ENCODE results near the gene MBNL2. TPM values are rescaled to one million over a fixed set of nuclear protein-coding genes. Genes with fewer than 3 reads are reported as not detected.

MBNL2 gene
- total RNA-seq, 1 experiment from 2014 or later: 0.17 TPM

DNA sequence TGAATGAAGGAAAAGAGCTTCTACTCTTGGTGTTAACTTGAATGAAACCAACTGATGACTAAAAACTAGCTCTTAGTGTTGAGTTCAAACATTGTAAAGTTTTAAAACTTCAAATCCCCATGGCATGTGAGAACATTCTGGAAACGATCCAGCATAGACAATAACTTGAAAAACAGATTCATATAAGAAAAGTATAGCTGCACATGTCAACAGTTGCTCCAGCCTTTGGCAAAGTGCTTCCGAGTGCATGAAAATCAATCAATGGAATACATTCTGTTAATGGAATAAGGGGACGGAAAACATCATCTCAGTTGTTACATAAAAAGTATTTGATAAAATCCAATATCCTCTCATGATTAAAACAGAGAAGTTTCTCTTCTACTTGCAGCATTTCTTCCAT is 89.8 kb downstream of the MBNL2 start:
- Histone ChIP-seq H3K27me3 (ENCODE audit: insufficient read depth, low read length) (no peaks in the 10 kb centered on the region), H3K79me2 (ENCODE audit: insufficient read depth, low read length) (no peaks in the 10 kb centered on the region), H2AK5ac (ENCODE audit: insufficient read length, low read length) (no peak overlapping the region), H2BK12ac (ENCODE audit: insufficient read length, low read depth, low read length) (no peak overlapping the region), H3K23me2 (ENCODE audit: insufficient read length, low read depth, low read length, poor library complexity, severe bottlenecking) (no peaks in the 10 kb centered on the region), H3K4me1 (ENCODE audit: insufficient read depth, low read length) (no peaks in the 10 kb centered on the region), H4K5ac (ENCODE audit: insufficient read length, low read depth, low read length) (no peak overlapping the region), H4K20me1 (ENCODE audit: control insufficient read depth, insufficient read depth, insufficient read length) (no peaks in the 10 kb centered on the region), H3T11ph (ENCODE audit: low read length) (no peak overlapping the region), H2BK120ac (ENCODE audit: low read depth, low read length, poor library complexity, severe bottlenecking) (no peak overlapping the region), H3K9ac (ENCODE audit: extremely low read depth, insufficient read length, low read length) (no peak overlapping the region), H3K23ac (ENCODE audit: insufficient read length, low read depth, low read length) (no peak overlapping the region), H2BK20ac (ENCODE audit: low read depth, low read length, poor library complexity, severe bottlenecking) (no peak overlapping the region), H2BK15ac (ENCODE audit: low read depth, low read length) (no peak overlapping the region), H3K9me3 (ENCODE audit: control insufficient read depth, low read depth, low read length) (no peaks in the 10 kb centered on the region), H3K4me2 (ENCODE audit: insufficient read depth, insufficient read length, low read length) (no peak overlapping the region), H3K4ac (ENCODE audit: low read depth, low read length) (no peak overlapping the region), H2BK5ac (ENCODE audit: insufficient read length, low read length) (no peak overlapping the region), H4K8ac (replicated peaks; ENCODE audit: insufficient read length, low read depth, low read length) (no peak overlapping the region), H3K56ac (ENCODE audit: insufficient read length, low read depth, low read length) (no peak overlapping the region), H3K14ac (ENCODE audit: insufficient read depth, low read length) (no peak overlapping the region), H3K79me1 (ENCODE audit: insufficient read depth, low read depth, low read length, poor library complexity, severe bottlenecking) (no peaks in the 10 kb centered on the region), H3K27ac (ENCODE audit: insufficient read length, low read depth, low read length) (no peak overlapping the region), H4K91ac (ENCODE audit: insufficient read length, low read depth, low read length) (no peak overlapping the region), H3K18ac (ENCODE audit: insufficient read length, low read depth, low read length) (no peak overlapping the region), H2AFZ (ENCODE audit: low read length) (no peak overlapping the region)
- no CpG with 5 or more reads among the region's 3 CpGs for WGBS (ENCODE audit: extremely low coverage, insufficient read length, low lambda C conversion rate)
- Mint-ChIP-seq H3K27ac (no peak overlapping the region), H3K4me3 (no peak overlapping the region), H3K27me3 (ENCODE audit: low read depth) (peaks cover 2% of the 10 kb centered on the region), H3K4me1 (peaks cover 8 to 10% of the 10 kb centered on the region in 2 experiments), H3K36me3 (ENCODE audit: insufficient read depth in 1 of 3, low read depth in 3 of 3) (no peaks in the 10 kb centered on the region), H3K9me3 (no peaks in the 10 kb centered on the region)
- DNase-seq: no peak
- TF ChIP-seq, protein P1, sequence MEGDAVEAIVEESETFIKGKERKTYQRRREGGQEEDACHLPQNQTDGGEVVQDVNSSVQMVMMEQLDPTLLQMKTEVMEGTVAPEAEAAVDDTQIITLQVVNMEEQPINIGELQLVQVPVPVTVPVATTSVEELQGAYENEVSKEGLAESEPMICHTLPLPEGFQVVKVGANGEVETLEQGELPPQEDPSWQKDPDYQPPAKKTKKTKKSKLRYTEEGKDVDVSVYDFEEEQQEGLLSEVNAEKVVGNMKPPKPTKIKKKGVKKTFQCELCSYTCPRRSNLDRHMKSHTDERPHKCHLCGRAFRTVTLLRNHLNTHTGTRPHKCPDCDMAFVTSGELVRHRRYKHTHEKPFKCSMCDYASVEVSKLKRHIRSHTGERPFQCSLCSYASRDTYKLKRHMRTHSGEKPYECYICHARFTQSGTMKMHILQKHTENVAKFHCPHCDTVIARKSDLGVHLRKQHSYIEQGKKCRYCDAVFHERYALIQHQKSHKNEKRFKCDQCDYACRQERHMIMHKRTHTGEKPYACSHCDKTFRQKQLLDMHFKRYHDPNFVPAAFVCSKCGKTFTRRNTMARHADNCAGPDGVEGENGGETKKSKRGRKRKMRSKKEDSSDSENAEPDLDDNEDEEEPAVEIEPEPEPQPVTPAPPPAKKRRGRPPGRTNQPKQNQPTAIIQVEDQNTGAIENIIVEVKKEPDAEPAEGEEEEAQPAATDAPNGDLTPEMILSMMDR (conservative IDR thresholded peaks at IDR 0.05): no peak

All from H9 (cell line).